Measurements from ENCODE around the gene HIRA. TPM values are rescaled to one million over a fixed set of nuclear protein-coding genes. Genes with fewer than 3 reads are reported as not detected.
"Not testable (repeated sequence)": the region's sequence is repeated elsewhere in the genome, so short reads cannot be mapped to it uniquely, and the experiment has no call there.

The HIRA gene
- polyA plus RNA-seq, 2 of the 4 experiments (the other 2 are of a cell fraction): 12.3 to 16.6 TPM

DNA sequence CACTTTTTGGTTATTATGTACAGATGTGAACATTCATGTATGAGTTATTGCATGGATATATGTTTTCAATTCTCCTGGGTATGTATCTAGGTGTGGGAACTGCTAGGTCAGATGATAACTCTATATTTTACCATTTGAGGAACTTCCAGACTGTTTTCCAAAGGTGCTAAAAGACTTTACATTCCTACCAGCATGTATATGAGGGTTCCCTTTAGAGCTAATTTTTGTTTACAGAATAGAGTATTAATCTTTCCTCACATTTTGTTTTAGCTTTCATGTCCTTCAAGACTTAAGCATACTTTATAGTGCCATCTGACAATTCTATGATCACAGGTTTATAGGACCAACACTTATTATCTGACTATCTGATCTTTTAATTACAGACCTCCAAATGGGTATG lies 59.6 kb downstream of the HIRA start (continued):
- TF ChIP-seq KDM5A (IDR thresholded peaks at IDR 0.05): no peak
- TF ChIP-seq POLR2AphosphoS2 (conservative IDR thresholded peaks at IDR 0.05; ENCODE audit: low read length): no peak
- no peak for TF ChIP-seq CBX2 (IDR thresholded peaks at IDR 0.05; ENCODE audit: borderline replicate concordance, low read depth)
- no peak for TF ChIP-seq ZFP36 (IDR thresholded peaks at IDR 0.05; ENCODE audit: borderline replicate concordance, partially characterized antibody)
- TF ChIP-seq MAFK (IDR thresholded peaks at IDR 0.05; ENCODE audit: partially characterized antibody): no peak

DNA sequence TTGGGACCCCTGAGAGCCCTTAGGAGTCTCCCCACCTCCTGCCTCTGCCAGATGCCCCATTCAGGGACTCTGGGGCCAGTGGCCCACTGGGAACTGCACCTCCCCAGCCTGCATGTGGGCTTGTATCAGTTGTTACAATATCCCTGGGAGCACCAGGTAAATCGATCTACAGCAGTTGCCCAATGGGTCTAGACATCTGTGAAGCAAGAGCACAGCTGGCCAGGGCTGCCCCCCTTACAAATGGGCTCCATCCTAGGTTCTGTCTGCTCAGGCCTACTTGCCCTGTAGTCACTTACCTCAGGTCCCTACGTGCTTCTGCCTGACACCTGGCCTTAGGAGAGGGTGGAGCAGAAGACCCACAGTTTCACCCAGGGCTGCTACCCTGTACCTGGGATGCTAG lies 62.7 kb downstream of the HIRA start:
- ATAC-seq (no peak), FAIRE-seq (no peak), DNase-seq (ENCODE audit: low read depth in 1 of 2, low spot score in 1 of 2) (no peak)
- no peaks in the 10 kb centered on the region for H3K4me1 ChIP-seq
- POLR2A ChIA-PET: no interaction called here
- no peak overlapping the region for H3K4me3 ChIP-seq
- WGBS (ENCODE audit: missing lambda C conversion rate): 43% methylated on average over 1 of the region's 2 CpGs
- H3K9me3 ChIP-seq: no peaks in the 10 kb centered on the region
- no peak overlapping the region for H3K27ac ChIP-seq
- TF ChIP-seq RARB (CRISPR knock-in tag; IDR thresholded peaks at IDR 0.05): no peak
- no peak for TF ChIP-seq RNF2 (IDR thresholded peaks at IDR 0.05; ENCODE audit: borderline replicate concordance, low read depth)
- no peak for TF ChIP-seq RAD21 (conservative IDR thresholded peaks at IDR 0.05 in 1 of 2, IDR thresholded peaks at IDR 0.05 in 1 of 2)
- no peak for TF ChIP-seq HOXA7 (CRISPR knock-in tag; IDR thresholded peaks at IDR 0.05)
- no peak for TF ChIP-seq ESRRA (IDR thresholded peaks at IDR 0.05; ENCODE audit: borderline replicate concordance, low read length)
- TF ChIP-seq HOXB5 (CRISPR knock-in tag; IDR thresholded peaks at IDR 0.05): no peak
- TF ChIP-seq SREBF2 (IDR thresholded peaks at IDR 0.05): no peak
- no peak for TF ChIP-seq CHD2 (IDR thresholded peaks at IDR 0.05; ENCODE audit: low read length, partially characterized antibody)
- TF ChIP-seq TP53 (CRISPR knock-in tag; IDR thresholded peaks at IDR 0.05): no peak
- TF ChIP-seq, protein P1, sequence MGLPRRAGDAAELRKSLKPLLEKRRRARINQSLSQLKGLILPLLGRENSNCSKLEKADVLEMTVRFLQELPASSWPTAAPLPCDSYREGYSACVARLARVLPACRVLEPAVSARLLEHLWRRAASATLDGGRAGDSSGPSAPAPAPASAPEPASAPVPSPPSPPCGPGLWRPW (IDR thresholded peaks at IDR 0.05): no peak
- TF ChIP-seq, protein P2, sequence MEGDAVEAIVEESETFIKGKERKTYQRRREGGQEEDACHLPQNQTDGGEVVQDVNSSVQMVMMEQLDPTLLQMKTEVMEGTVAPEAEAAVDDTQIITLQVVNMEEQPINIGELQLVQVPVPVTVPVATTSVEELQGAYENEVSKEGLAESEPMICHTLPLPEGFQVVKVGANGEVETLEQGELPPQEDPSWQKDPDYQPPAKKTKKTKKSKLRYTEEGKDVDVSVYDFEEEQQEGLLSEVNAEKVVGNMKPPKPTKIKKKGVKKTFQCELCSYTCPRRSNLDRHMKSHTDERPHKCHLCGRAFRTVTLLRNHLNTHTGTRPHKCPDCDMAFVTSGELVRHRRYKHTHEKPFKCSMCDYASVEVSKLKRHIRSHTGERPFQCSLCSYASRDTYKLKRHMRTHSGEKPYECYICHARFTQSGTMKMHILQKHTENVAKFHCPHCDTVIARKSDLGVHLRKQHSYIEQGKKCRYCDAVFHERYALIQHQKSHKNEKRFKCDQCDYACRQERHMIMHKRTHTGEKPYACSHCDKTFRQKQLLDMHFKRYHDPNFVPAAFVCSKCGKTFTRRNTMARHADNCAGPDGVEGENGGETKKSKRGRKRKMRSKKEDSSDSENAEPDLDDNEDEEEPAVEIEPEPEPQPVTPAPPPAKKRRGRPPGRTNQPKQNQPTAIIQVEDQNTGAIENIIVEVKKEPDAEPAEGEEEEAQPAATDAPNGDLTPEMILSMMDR (IDR thresholded peaks at IDR 0.05): no peak
- CTCF ChIA-PET: interaction anchor here (0.7 to 1.5 kb wide), 2 partner anchors 260 to 1578 kb away, joined by 3 read pairs; no protein-coding TSS in a partner anchor
- H3K4me2 ChIP-seq: no peak overlapping the region

DNA sequence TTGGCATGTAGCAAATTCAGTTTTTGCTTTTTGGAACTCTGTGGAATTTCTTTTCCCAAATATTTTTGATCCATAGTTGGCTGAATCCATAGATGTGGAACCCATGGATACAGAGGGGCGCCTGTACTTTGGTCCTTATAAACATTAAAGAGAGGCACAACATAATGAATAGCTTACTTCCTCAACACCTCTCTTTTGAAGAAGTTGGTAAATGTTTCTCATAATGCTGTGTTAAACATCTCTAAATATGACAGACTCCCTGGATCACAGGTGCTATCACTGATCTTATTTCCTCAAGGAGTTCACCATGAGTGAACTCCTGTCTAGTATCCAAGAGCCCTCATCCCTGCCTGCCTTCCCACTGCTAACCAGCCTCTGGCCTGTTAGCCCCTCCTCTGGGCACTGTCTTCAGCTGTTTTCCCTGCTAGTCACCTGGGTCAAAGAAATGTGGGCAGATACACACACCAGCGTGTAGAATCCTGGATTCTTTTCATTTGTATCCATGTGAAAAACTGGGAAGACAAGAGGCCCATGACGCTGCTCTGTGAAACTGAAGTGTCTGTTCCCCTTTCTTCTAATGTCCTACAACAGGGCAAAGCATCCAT lies 63.7 kb downstream of the HIRA start:
- Histone ChIP-seq H3K4me2 (no peak overlapping the region), H3K9me3 (no peaks in the 10 kb centered on the region), H3K27ac (no peak overlapping the region), H3K4me3 (no peak overlapping the region), H3K4me1 (no peaks in the 10 kb centered on the region)
- 99% methylated on average over 3 of the region's 3 CpGs for whole genome bisulfite sequencing (ENCODE audit: missing lambda C conversion rate)
- ChIA-PET POLR2A (no interaction called here), CTCF (interaction anchor here (0.7 to 1.5 kb wide), 3 partner anchors 36 to 1579 kb away, joined by 3 read pairs; no protein-coding TSS in a partner anchor)
- no peak for DNase-seq (ENCODE audit: low read depth in 1 of 2, low spot score in 1 of 2)
- TF ChIP-seq HOXA7 (CRISPR knock-in tag; IDR thresholded peaks at IDR 0.05) (no peak), CBX8 (IDR thresholded peaks at IDR 0.05) (no peak), TFCP2L1 (CRISPR knock-in tag; IDR thresholded peaks at IDR 0.05) (no peak), MAFK (IDR thresholded peaks at IDR 0.05; ENCODE audit: partially characterized antibody) (no peak), CHD2 (IDR thresholded peaks at IDR 0.05; ENCODE audit: low read length, partially characterized antibody) (no peak), NPAS2 (CRISPR knock-in tag; IDR thresholded peaks at IDR 0.05; ENCODE audit: borderline replicate concordance) (no peak), NFE2L2 (conservative IDR thresholded peaks at IDR 0.05; ENCODE audit: low read length) (no peak), ZSCAN20 (CRISPR knock-in tag; IDR thresholded peaks at IDR 0.05) (no peak)
- ATAC-seq: no peak
- no peak for FAIRE-seq

DNA sequence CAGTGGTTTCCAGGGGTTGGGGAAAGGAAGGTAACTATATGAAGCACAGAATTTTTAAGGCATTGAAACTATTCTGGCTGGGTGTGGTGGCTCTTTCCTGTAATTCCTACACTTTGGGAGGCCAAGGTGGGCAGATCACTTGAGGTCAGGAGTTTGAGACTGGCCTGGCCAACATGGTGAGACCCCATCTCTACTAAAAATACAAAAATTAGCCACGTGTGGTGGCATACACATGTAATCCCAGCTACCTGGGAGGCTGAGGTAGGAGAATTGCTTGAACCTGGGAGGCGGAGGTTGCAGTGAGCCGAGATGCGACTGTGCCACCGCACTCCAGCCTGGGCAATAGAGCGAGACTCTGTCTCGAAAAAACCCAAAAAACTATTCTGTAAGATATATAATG lies 68.0 kb downstream of the HIRA start:
- 94% methylated on average over 7 of the region's 7 CpGs for WGBS (ENCODE audit: missing lambda C conversion rate)
- POLR2A ChIA-PET: not testable (repeated sequence)

More for the DNA sequence above, 68.0 kb downstream of the HIRA start:
- H3K4me2 ChIP-seq; H3K4me1 ChIP-seq; H3K27ac ChIP-seq; H3K4me3 ChIP-seq; H3K9me3 ChIP-seq; ATAC-seq; FAIRE-seq; DNase-seq (ENCODE audit: low read depth in 1 of 2, low spot score in 1 of 2): not testable (repeated sequence)
- CTCF ChIA-PET: interaction anchor here (0.6 kb wide), 2 partner anchors 121 to 154 kb away, joined by 3 to 4 read pairs; no protein-coding TSS in a partner anchor

All from A549 (cell line).